Endothelial cell of umbilical vein (primary cell): ENCODE results near the gene ATP2C2. TPM values are rescaled to one million over a fixed set of nuclear protein-coding genes. Genes with fewer than 3 reads are reported as not detected.

Experiments used
- BruUV-seq: library from RNA; stranded (reverse); fragments of 400-500 nt; replicated peaks from 2 replicates; lab custom pipeline; 2021; lab: Mats Ljungman, UMichigan
- CTCF ChIA-PET: fragments of 300-600, 350-600 bp; sonication (Branson Sonifier 250); formaldehyde crosslinking; loops from one replicate; lab custom pipeline; 2021; ENCODE audit warnings: antibody characterized with exemption, inconsistent platforms; lab: Charles Lee
- POLR2A ChIA-PET: fragments of 300-600, 350-600 bp; sonication (Branson Sonifier 250); formaldehyde crosslinking; loops from one replicate; lab custom pipeline; 2021; ENCODE audit warnings: antibody characterized with exemption, inconsistent platforms; lab: Charles Lee
- DNase-seq: peaks from one replicate; pipeline ENCODE4 v3.0.0-alpha.2; 2011; ENCODE audit warnings: low read depth, low spot score
- FAIRE-seq: peaks from 2 replicates; lab custom pipeline; 2011; peaks lifted over from hg19 to GRCh38; lab: Jason Lieb, UNC
- H2AFZ ChIP-seq: 2 replicates; pipeline ENCODE4 v1.6.0; 2012; ENCODE audit warnings: low read depth, low read length, control low read depth, inconsistent platforms
- H3K27ac ChIP-seq: 2 replicates; pipeline ENCODE4 v1.5.1; 2011; ENCODE audit warnings: low read depth, mild to moderate bottlenecking, control low read depth, low read length, moderate library complexity; ENCODE audit not compliant: insufficient read depth
- H3K27me3 ChIP-seq, 2 experiments: 2 replicates each; pipeline versions ENCODE4 v1.6.0 to v1.6.1; 2011; ENCODE audit warnings: low read length in 2 of 2, mixed read lengths in 1 of 2; ENCODE audit not compliant: control insufficient read depth in 2 of 2, insufficient read depth in 2 of 2
- H3K36me3 ChIP-seq, 2 experiments: 2 replicates in 1 of 2; 3 replicates in 1 of 2; pipeline ENCODE4 v1.5.1; 2011; ENCODE audit warnings: low read length in 2 of 2, mild to moderate bottlenecking in 1 of 2, moderate library complexity in 1 of 2; ENCODE audit not compliant: control insufficient read depth in 2 of 2, insufficient read depth in 2 of 2; ENCODE audit errors: extremely low read depth in 1 of 2
- H3K4me1 ChIP-seq: 3 replicates; pipeline ENCODE4 v1.5.1; 2011; ENCODE audit warnings: mild to moderate bottlenecking, low read length; ENCODE audit not compliant: control insufficient read depth, insufficient read depth; ENCODE audit errors: extremely low read depth
- H3K4me2 ChIP-seq: 2 replicates; pipeline ENCODE4 v1.6.1; 2011; ENCODE audit warnings: low read length, control low read depth, mixed read lengths; ENCODE audit not compliant: insufficient read depth
- H3K4me3 ChIP-seq, 3 experiments: fragments of 200-600 bp in 1 of 3; sonication (generic), shearing (Covaris generic) in 1 of 3; replicated peaks in 1 of 3; 2 replicates each; pipeline ENCODE4 v1.5.1; 2011 to 2016; ENCODE audit warnings: control low read depth in 3 of 3, low read length in 3 of 3, mild to moderate bottlenecking in 2 of 3, inconsistent platforms in 1 of 3, low read depth in 1 of 3, moderate library complexity in 1 of 3; ENCODE audit not compliant: insufficient read depth in 1 of 3
- H3K79me2 ChIP-seq: 2 replicates; pipeline ENCODE4 v1.6.0; 2012; ENCODE audit warnings: low read length, inconsistent platforms; ENCODE audit not compliant: control insufficient read depth, insufficient read depth
- H3K9ac ChIP-seq: replicated peaks from 2 replicates; pipeline ENCODE3; 2011; ENCODE audit warnings: low read length, control low read depth; ENCODE audit not compliant: insufficient read depth; ENCODE audit errors: extremely low read depth
- H3K9me1 ChIP-seq: replicated peaks from 3 replicates; pipeline ENCODE4 v1.6.0; 2011; ENCODE audit warnings: mild to moderate bottlenecking, low read length; ENCODE audit not compliant: control insufficient read depth, insufficient read depth; ENCODE audit errors: extremely low read depth
- H3K9me3 ChIP-seq: replicated peaks from 2 replicates; pipeline ENCODE4 v1.5.1; 2012; ENCODE audit warnings: low read length, inconsistent platforms; ENCODE audit not compliant: control insufficient read depth, insufficient read depth
- H4K20me1 ChIP-seq: replicated peaks from 2 replicates; pipeline ENCODE3; 2011; ENCODE audit warnings: mild to moderate bottlenecking, low read length; ENCODE audit not compliant: control insufficient read depth, insufficient read depth; ENCODE audit errors: extremely low read depth
- CTCF ChIP-seq, 2 donors: IDR thresholded peaks; 1 replicate in 1 of 2; 2 replicates in 1 of 2; pipeline ENCODE4 v1.5.1; 2011; ENCODE audit warnings: low read length in 2 of 2, mild to moderate bottlenecking in 2 of 2, moderate library complexity in 2 of 2, control low read depth in 1 of 2, inconsistent platforms in 1 of 2, low read depth in 1 of 2; ENCODE audit not compliant: insufficient read depth in 1 of 2; ENCODE audit errors: extremely low read depth in 1 of 2
- EZH2 ChIP-seq: IDR thresholded peaks from 2 replicates; pipeline ENCODE4 v1.6.1; 2012; ENCODE audit warnings: borderline replicate concordance, low read depth, mild to moderate bottlenecking, moderate library complexity, low read length, inconsistent platforms; ENCODE audit not compliant: severe bottlenecking
- GATA2 ChIP-seq: IDR thresholded peaks from 2 replicates; pipeline ENCODE4 v1.7.0; 2011; ENCODE audit warnings: low read depth, mild to moderate bottlenecking, moderate library complexity, mixed read lengths, low read length; ENCODE audit not compliant: insufficient read length, insufficient read depth
- POLR2A ChIP-seq: IDR thresholded peaks from 2 replicates; pipeline ENCODE4 v1.6.1; 2012; ENCODE audit warnings: low read depth, mild to moderate bottlenecking, control low read depth, low read length
- POLR2AphosphoS5 ChIP-seq: IDR thresholded peaks from 2 replicates; pipeline ENCODE4 v1.6.1; 2012; ENCODE audit warnings: low read depth, mild to moderate bottlenecking, control low read depth, low read length, moderate library complexity; ENCODE audit not compliant: insufficient read depth
- dilution Hi-C: fragments of 300-500 bp; cut with MboI; formaldehyde crosslinking; loops from one replicate; pipeline ENCODE4 v1.15.0; 2019; ENCODE audit warnings: low sequenced_read_pairs; ENCODE audit not compliant: extremely low pct_ligation_motif_present
- intact Hi-C: fragments of 100-400 bp; cut with micrococcal nuclease; formaldehyde crosslinking; loops from one replicate; pipeline ENCODE4 v1.10.0; 2022
- polyA plus RNA-seq, 4 experiments: library from polyadenylated mRNA; depleted of rRNA in 3 of 4; stranded (reverse) in 3 of 4; unstranded in 1 of 4; fragments of >200 nt; gene quantifications; 2 replicates each; pipeline versions ENCODE4 v1.2.1 to v1.2.3, GENCODE V29; 2011 to 2012; ENCODE audit warnings: missing spikeins in 1 of 4
- total RNA-seq: library from RNA; stranded (reverse); gene quantifications from 2 replicates; pipeline ENCODE4 v1.2.3, GENCODE V29; 2021

The ATP2C2 gene
- total and polyA plus RNA-seq, 2 donors (not counting 3 experiments of a cell fraction or from before 2014, with no cell fraction given), result not detected

DNA sequence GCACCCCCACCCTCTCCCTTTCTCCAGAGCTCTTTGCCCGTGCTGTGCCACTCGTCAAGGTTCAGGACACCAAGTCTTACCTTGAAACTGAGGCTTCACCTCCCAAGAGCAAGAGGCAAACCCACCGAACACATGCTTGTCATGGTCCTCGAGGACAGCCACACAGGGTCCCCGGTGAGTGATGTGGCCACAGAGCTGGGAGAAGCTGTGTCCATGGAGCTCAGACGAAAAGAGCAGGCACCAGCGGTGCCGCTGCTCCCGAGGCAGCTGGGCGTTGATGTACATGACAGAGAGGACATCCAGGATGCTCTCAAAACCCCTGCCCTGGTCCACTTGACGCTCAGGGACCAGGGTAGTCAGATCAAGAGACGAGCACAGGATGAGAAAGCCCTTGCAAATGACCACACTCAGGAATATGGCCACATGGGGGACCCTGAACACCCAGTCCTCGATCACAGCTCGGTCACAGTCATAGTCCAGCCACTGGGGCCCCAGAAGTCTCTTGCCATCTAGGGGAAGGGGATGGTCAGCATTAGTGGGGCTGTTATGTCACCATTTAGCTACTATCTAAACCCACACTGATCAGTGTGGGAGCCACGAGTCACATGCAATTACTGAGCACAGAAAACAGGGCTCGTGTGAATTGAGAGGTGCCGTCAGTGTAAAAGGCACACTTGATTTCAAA lies 118.4 kb downstream of the ATP2C2 start:
- H3K4me3 ChIP-seq, result no peak overlapping the region
- H3K27ac ChIP-seq, result no peak overlapping the region
- H3K9ac ChIP-seq, result no peak overlapping the region
- BruUV-seq, result no TSS peak
- peaks cover 0 to 22% of the 10 kb centered on the region in 2 experiments for H3K36me3 ChIP-seq
- H3K4me2 ChIP-seq, result no peak overlapping the region
- dilution Hi-C loops, result no loop called here
- no peak overlapping the region for H2AFZ ChIP-seq
- H3K9me3 ChIP-seq, result no peaks in the 10 kb centered on the region
- intact Hi-C loops, result loop anchor here (10.0 kb wide), 1 partner anchor 422 kb away; no protein-coding TSS in a partner anchor
- H4K20me1 ChIP-seq, result no peaks in the 10 kb centered on the region
- ChIA-PET POLR2A (no interaction called here), CTCF (interaction anchor here (0.6 to 3.4 kb wide), 6 partner anchors 12 to 530 kb away, joined by 3 to 16 read pairs (median 3); no protein-coding TSS in a partner anchor)
- H3K79me2 ChIP-seq, result no peaks in the 10 kb centered on the region
- no peak for TF ChIP-seq POLR2A
- TF ChIP-seq EZH2, result no peak
- no peak for TF ChIP-seq GATA2
- no peak for TF ChIP-seq CTCF (IDR thresholded peaks at IDR 0.05; ENCODE audit: extremely low read depth in 1 of 2, insufficient read depth in 1 of 2, low read depth in 1 of 2, low read length in 2 of 2)
- TF ChIP-seq POLR2AphosphoS5, result no peak
- H3K9me1 ChIP-seq, result no peaks in the 10 kb centered on the region
- DNase-seq (no peak), FAIRE-seq (no peak)
- H3K27me3 ChIP-seq, result no peaks in the 10 kb centered on the region
- no peaks in the 10 kb centered on the region for H3K4me1 ChIP-seq
